ENCODE data around the gene PCGF3. TPM values are rescaled to one million over a fixed set of nuclear protein-coding genes. Genes with fewer than 3 reads are reported as not detected.
"Not testable (repeated sequence)": the region's sequence is repeated elsewhere in the genome, so short reads cannot be mapped to it uniquely, and the experiment has no call there.

The PCGF3 gene
- total RNA-seq, 1 donor from 2014 or later = 20.9 TPM

DNA sequence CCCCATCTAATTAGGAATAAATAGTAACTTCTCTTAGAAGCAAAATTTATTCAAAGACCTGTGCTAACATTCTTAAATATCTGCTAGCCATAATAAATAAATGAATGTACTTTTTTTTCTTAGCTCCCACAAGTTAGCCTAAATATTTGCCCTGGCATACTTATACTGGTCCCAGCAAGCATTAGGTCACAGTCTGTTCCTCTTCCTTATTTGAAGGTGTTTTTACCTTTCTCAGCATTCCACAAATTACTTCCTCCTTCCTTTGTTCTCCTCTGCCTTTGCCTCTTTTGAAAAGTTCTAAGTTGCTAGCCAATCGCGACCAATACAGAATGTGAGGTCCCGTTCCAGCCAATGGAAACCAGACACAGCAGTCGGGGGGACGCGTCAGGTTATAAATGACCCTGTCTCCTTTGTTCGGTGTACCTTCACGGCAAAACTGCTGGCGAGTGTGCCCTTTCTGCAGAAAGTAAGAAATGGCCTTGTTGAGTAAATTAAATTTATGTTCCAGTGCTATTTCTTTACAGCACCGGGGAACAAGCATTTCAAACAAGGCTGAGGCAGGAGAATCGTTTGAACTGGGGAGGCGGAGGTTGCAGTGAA is 11.2 kb upstream of the PCGF3 start:
- ATAC-seq; intact Hi-C loops (cut with micrococcal nuclease); DNase-seq: not testable (repeated sequence)

DNA sequence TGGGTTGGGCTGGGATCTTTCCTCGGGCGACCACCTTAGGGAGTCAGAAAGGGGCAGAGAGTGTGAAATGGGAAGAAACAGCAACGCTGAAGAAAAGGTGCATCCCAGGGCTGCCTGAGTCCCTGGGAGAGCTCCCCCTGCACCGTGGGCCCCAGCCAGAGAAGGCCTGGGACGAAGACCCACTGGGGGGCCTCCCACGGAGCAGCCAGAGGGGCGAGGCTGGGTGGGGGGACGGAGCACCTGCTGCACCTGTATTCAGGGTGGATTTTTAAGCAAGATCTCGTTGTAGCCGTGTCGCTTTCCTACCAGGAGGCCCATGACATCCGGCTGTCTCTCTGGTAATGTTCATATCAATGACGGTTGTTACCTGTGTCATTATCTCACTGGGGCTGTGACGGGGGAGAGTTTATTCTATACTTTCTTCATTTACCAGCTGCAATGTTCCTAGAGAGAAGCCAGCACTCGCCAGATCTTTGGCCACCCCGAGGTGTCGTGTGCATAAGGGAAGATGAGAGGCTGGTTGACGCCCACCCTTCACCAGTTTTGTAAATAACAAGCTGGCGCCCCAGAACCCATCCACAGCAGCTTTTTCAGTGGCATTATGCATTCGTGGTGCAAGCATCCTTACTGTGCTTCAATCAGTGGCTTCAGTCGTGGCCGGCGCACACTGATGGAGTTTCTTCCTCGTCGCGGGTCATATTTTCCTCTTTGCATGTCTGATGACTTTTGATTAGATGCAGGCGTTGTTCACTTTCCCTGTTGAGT is 5.6 kb upstream of the PCGF3 start:
- no peak for DNase-seq
- intact Hi-C loops (cut with micrococcal nuclease) = no loop called here
- no peak for ATAC-seq

DNA sequence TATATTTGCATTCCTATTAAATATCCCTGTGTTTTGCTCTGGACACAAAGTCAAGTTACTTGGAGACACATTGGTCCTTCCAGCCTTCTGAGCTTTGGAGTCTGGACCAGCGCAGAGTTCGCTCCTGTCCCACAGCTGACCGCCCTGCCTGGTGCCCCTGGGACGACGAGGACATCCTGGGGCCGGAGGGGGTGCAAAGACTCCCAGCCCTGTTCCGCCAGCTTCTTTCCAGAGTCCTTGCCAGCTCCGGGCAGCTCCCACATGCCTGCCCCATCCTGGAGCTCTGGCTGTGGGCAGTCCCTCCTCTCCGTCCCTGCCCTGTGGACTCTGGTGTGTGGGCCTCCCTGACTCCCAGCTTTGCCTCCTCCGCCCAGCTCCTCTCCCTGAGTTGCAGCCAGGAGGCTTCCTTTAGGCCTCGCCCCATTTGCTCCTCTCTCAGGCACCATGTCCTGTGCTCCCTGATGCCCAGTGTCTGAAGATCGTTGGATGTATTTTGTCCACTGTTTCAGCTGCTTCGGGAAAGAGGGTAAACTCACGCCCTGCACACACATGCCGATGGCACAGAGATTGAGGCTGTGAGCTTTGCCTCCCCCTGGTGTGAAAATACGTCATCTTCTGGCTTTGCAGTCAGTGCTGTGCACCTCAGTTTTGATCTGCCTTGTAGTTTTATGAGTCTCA is 4.9 kb upstream of the PCGF3 start:
- DNase-seq (peak; percentile 19), ATAC-seq (no peak)
- intact Hi-C loops (cut with micrococcal nuclease) = no loop called here

GRCh38 chr4:702618-703048 is 3.0 kb upstream of the PCGF3 start:
- intact Hi-C loops (cut with micrococcal nuclease) = no loop called here
- DNase-seq = no peak
- no peak for ATAC-seq

DNA sequence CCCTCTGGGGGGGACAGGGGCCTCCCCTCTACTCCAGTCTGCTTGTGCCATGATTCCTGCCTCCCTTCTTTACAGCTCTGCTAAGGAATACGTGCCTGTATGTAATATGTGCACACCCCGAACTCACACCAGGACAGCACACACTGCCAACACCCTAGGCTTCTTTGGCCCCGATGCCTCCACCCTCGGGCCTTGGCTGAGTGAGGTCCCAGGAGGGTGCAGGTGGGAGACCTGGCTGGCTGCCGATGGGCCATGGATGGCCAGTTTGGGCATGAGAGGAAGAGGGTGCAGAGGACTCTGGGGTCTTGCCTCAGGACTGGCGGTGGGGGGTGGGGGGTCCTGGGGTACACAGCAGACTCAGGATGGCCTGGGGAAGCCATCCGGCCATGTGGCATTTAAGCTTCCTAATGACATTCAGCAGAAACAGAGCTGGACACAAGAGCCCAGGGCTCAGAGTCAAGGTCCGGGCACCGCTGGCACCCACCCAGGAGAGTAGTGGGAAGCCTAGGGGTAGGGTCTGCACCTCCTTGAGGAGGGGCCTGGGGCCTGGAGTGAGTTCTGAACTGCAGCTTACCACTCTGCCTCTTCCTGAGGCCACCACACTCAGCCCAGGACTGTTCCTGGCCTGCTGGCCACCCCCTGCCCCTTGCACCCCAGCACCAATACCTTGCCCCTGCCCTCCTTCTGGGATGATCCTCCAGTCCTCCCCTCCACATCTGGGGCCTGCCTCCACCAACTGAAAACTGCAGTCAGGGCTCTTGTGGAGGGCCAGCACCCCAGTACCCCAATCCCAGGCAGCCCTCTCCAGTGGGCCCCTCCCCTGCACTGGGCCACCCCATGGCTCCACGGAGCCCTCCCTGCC is 2.1 kb upstream of the PCGF3 start:
- DNase-seq (no peak), ATAC-seq (no peak)
- intact Hi-C loops (cut with micrococcal nuclease) = no loop called here

DNA sequence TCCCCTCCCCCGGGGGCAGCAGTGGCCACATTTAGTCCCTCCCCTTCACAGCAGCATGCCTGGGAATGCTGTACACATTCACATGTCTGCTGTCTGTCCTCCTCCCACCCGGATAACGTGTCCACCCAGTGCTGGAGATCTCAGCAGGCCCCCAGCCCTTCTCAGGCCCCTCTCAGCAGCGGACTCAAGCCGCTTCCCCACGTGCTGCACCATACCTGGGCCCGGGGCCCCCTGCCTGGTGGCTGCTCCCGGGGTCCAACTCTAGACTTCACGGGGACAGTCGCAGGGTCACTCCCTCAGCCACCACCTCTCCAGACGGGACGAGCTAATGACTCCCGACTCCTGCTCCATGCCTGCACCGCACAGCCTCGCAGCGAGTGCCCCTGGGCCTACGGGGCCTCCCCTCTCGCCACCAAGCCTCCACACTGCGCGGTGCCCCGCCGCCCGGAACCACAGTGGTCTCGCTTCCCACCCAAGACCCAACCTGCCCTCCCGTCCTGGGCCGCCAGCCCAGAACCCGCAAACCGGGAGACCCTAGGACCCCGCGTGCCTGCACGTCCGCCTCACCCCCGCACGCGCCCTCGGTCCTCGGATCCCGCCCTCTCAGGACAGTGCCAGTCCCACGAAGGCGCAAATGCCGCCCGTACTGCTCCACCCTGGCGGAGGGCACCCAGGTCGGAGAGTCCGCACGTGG is 1.3 kb upstream of the PCGF3 start:
- intact Hi-C loops (cut with micrococcal nuclease) = no loop called here
- ATAC-seq (no peak), DNase-seq (no peak)

GRCh38 chr4:704971-705277 is 708 bp upstream of the PCGF3 start:
- ATAC-seq (no peak), DNase-seq (no peak)
- intact Hi-C loops (cut with micrococcal nuclease) = no loop called here

GRCh38 chr4:706083-706633 is 526 bp downstream of the PCGF3 start:
- intact Hi-C loops (cut with micrococcal nuclease); DNase-seq; ATAC-seq: not testable (repeated sequence)

GRCh38 chr4:706834-707598 is 1.4 kb downstream of the PCGF3 start:
- ATAC-seq = no peak
- intact Hi-C loops (cut with micrococcal nuclease) = no loop called here
- DNase-seq = no peak

GRCh38 chr4:707929-708630 is 2.4 kb downstream of the PCGF3 start:
- ATAC-seq (no peak), DNase-seq (no peak)
- intact Hi-C loops (cut with micrococcal nuclease) = no loop called here

DNA sequence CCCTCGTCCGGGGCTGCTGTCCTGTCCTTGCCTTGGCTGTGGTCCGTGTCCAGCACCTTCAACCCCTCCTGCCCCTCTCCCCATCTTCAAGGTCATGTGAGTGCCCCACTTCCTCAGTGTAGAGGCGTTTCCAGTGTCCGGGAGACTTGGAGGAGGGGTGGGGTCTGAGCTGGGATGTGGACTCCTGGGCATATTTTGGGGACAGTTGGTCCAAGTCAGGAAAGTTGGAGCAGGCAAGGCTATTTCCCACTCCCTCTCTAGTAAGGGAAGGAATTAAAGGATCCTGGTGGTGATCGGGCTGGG is 3.0 kb downstream of the PCGF3 start:
- ATAC-seq = no peak
- DNase-seq = no peak
- intact Hi-C loops (cut with micrococcal nuclease) = no loop called here

- no peak for ATAC-seq
- no peak for DNase-seq
- intact Hi-C loops (cut with micrococcal nuclease) = no loop called here
Observed at GRCh38 chr4:709348-709747, 3.7 kb downstream of the PCGF3 start.

DNA sequence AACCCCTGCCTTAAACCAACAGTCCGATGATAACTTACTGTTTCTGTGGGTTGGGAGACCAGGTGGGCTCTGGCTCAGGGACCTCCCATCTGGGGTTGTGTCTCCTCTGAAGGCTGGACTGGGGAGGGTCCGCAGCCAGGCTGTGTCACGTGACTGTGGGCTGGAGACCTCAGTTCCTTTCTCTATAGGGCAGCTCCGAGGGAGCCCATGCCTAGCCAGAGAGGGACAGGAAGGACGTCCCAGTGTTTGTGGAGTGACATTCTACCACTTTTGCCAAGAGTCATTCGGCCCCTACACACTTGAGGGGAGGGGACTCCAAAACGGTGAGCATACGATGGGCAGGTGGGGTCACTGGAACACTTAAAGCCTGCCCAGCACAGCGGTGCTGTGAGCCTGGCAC is 4.5 kb downstream of the PCGF3 start:
- intact Hi-C loops (cut with micrococcal nuclease) = no loop called here
- DNase-seq = no peak
- ATAC-seq = no peak

- intact Hi-C loops (cut with micrococcal nuclease) = no loop called here
Observed at GRCh38 chr4:710916-711315, 5.3 kb downstream of the PCGF3 start.

GRCh38 chr4:712093-712492 is 6.5 kb downstream of the PCGF3 start:
- no peak for ATAC-seq
- intact Hi-C loops (cut with micrococcal nuclease) = no loop called here
- DNase-seq = no peak

More at GRCh38 chr4:710916-711315, 5.3 kb downstream of the PCGF3 start:
- DNase-seq (no peak), ATAC-seq (peak; percentile 17)

DNA sequence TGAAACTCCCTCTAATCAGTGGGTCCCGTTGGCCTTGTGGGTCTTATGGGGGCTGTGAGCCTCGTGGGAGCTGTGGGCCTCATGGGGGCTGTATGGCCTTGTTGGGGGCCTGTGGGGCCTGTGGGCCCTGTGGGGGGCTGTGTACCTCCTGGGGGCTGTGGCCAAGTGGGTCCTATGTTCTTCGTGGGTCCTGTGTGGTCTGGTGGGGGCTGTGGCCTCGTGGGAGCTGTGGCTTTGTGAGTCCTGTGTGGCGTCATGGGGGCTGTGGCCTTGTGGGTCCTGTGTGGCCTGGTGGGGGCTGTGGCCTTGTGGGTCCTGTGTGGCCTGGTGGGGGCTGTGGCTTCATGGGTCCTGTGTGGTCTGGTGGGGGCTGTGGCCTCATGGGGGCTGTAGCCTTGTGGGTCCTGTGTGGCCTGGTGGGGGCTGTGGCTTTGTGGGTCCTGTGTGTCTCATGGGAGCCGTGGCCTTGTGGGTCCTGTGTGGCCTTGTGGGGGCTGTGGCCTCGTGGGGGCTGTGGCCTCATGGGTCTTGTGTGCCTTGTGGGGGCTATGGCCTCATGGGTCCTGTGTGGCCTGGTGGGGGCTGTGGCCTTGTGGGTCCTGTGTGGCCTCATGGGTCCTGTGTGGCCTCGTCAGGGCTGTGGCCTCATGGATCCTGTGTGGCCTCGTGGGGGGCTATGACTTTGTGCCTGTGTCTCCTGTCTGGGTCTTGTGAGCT is 7.4 kb downstream of the PCGF3 start:
- intact Hi-C loops (cut with micrococcal nuclease) = no loop called here
- ATAC-seq = no peak
- no peak for DNase-seq

GRCh38 chr4:714087-714486 is 8.5 kb downstream of the PCGF3 start:
- ATAC-seq (no peak), DNase-seq (no peak)
- intact Hi-C loops (cut with micrococcal nuclease) = no loop called here
